BJ (cell line): ENCODE results near the gene CRABP2. TPM values are rescaled to one million over a fixed set of nuclear protein-coding genes. Genes with fewer than 3 reads are reported as not detected.

Source experiments
- CTCF ChIA-PET: fragments of 350-600 bp; formaldehyde crosslinking; extraction: SDS; loops from one replicate; lab custom pipeline; 2021; ENCODE audit warnings: antibody characterized with exemption, inconsistent platforms; lab: Yijun Ruan, JAX
- POLR2A ChIA-PET: fragments of 300-600 bp; sonication (Branson Sonifier 250); formaldehyde crosslinking; extraction: SDS; loops from one replicate; lab custom pipeline; 2021; ENCODE audit warnings: antibody characterized with exemption; lab: Charles Lee
- DNase-seq: peaks from one replicate; pipeline ENCODE4 v3.0.0-alpha.2; 2011; ENCODE audit warnings: low read depth
- H3K27me3 ChIP-seq: 2 replicates; pipeline ENCODE4 v1.6.0; 2011; ENCODE audit warnings: low read length; ENCODE audit not compliant: control insufficient read depth, insufficient read depth
- H3K36me3 ChIP-seq: 2 replicates; pipeline ENCODE4 v1.5.1; 2011; ENCODE audit warnings: low read length; ENCODE audit not compliant: control insufficient read depth, insufficient read depth
- H3K4me3 ChIP-seq: 2 replicates; pipeline ENCODE4 v1.5.1; 2011; ENCODE audit warnings: low read depth, mild to moderate bottlenecking, control low read depth, low read length
- CTCF ChIP-seq: IDR thresholded peaks from 2 replicates; pipeline ENCODE4 v1.5.1; 2011; ENCODE audit warnings: low read depth, mild to moderate bottlenecking, control low read depth, inconsistent platforms, low read length, moderate library complexity; ENCODE audit not compliant: insufficient read depth
- polyA plus RNA-seq: library from polyadenylated mRNA; depleted of rRNA; stranded (reverse); fragments of >200 nt; gene quantifications from 2 replicates; pipeline ENCODE4 v1.2.3, GENCODE V29; 2011

Gene CRABP2
- polyA plus RNA-seq, 1 experiment = 75.9 TPM

DNA sequence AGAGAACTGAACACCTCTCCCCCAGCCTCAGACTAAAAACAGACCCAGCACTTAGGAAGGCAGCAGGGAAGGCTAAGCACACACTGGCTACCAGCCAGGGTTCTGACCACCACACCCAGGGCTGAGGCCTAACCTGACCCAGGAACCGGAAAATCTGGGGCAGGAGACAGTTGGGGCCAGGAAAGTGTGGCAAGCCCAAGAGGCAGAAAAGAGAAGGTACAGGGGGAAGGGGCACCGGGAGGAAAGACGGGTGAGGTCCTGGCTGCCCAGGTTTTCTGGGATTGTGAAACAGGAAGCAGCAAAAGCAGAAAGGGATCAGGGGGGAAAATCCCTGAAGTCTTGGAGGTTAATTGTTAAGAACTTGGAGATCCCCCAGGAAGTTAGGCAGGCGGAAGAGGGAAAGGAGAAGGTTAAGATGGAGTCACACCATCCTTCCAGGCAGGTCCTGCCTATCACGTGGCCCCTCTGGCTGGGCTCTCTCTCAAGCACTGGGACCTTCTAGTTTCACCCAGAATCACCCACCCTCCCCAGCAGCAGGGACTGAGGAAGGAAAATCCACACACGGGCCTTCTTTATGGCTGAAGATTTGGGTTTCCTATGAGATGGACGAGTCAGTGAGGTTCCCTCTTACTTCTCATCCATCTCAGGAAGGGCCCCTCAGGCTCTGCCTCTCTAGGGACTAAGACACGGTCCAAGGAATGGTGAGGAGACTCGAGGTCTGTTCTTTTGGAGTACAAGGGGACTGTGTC, 43.5 kb upstream of the CRABP2 start:
- CTCF ChIA-PET = interaction anchor here (0.9 to 1.2 kb wide), 3 partner anchors 23 to 59 kb away, joined by 3 to 5 read pairs (median 3); partner anchors contain the start of gene CRABP2
- peaks cover 7% of the 10 kb centered on the region for H3K36me3 ChIP-seq
- no peak for DNase-seq
- peak overlapping the region; percentile 79 for H3K4me3 ChIP-seq
- POLR2A ChIA-PET = no interaction called here
- H3K27me3 ChIP-seq = no peaks in the 10 kb centered on the region
- no peak for TF ChIP-seq CTCF

GRCh38 chr1:156747742-156748669, 42.6 kb upstream of the CRABP2 start:
- peaks cover 14% of the 10 kb centered on the region for H3K36me3 ChIP-seq
- ChIA-PET POLR2A (no interaction called here), CTCF (interaction anchor here (0.9 to 1.8 kb wide), 8 partner anchors 19 to 112 kb away, joined by 3 to 8 read pairs (median 4); partner anchors contain the start of genes CRABP2, INSRR, NTRK1 and PRCC)
- DNase-seq = no peak
- TF ChIP-seq CTCF = no peak
- H3K4me3 ChIP-seq = peak overlapping the region; percentile 79
- H3K27me3 ChIP-seq = no peaks in the 10 kb centered on the region

- Histone ChIP-seq H3K4me3 (peak overlapping the region; percentile 54), H3K27me3 (no peaks in the 10 kb centered on the region), H3K36me3 (peaks cover 21% of the 10 kb centered on the region)
- ChIA-PET POLR2A (interaction anchor here (0.6 kb wide), 1 partner anchor 42 kb away, joined by 4 read pairs; no protein-coding TSS in a partner anchor), CTCF (interaction anchor here (0.9 to 1.8 kb wide), 8 partner anchors 20 to 173 kb away, joined by 3 to 8 read pairs (median 4); partner anchors contain the start of genes INSRR, LRRC71, NTRK1 and PRCC)
- peak; percentile 43; the same call in 1 of the 2 replicates for TF ChIP-seq CTCF
- peak; percentile 64 for DNase-seq
Observed at GRCh38 chr1:156746728-156747631, 41.6 kb upstream of the CRABP2 start.

DNA sequence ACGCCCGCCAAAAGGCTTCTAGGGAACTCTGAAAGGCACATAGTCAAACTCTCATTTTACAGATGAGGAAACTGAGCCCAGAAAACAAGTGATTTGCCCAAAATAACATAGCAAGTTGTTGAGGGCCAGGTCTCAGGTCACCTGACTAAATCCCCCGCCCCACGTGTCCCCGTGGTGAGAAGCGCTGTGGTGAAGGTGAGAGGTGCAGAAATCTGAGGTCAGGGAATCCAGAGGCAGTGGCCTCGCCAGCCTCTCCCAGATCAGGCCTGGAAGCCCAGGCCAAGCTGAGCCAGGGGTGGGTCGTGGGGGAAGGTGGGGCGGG, 41.0 kb upstream of the CRABP2 start:
- no peak for DNase-seq
- H3K27me3 ChIP-seq = no peaks in the 10 kb centered on the region
- peaks cover 22% of the 10 kb centered on the region for H3K36me3 ChIP-seq
- CTCF ChIA-PET = interaction anchor here (1.3 kb wide), 1 partner anchor 174 kb away, joined by 3 read pairs; the partner anchor contains the start of gene LRRC71
- peak overlapping the region; percentile 54 for H3K4me3 ChIP-seq
- POLR2A ChIA-PET = no interaction called here
- TF ChIP-seq CTCF = no peak
